A673 (cell line): Measurements from ENCODE around the gene CCL21. TPM values are rescaled to one million over a fixed set of nuclear protein-coding genes. Genes with fewer than 3 reads are reported as not detected.

Experiments
- BruUV-seq: library from RNA; stranded (reverse); fragments of 400-500 nt; replicated peaks from 2 replicates; lab custom pipeline; 2021; lab: Mats Ljungman, UMichigan
- CTCF ChIA-PET: fragments of 300-600 bp; sonication (Branson Sonifier 250); formaldehyde crosslinking; loops from one replicate; lab custom pipeline; 2022; ENCODE audit warnings: antibody characterized with exemption; lab: Charles Lee
- POLR2A ChIA-PET: fragments of 300-600 bp; sonication (Branson Sonifier 250); formaldehyde crosslinking; loops from one replicate; lab custom pipeline; 2022; ENCODE audit warnings: antibody characterized with exemption; ENCODE audit not compliant: low non-redundant PET; lab: Charles Lee
- DNase-seq: peaks from one replicate; pipeline ENCODE4 v3.0.0-alpha.2; 2015; ENCODE audit warnings: low spot score
- H3K27ac ChIP-seq: fragments of 200-600 bp; sonication (generic); 2 replicates; pipeline ENCODE4 v1.5.1; 2016; ENCODE audit warnings: mixed run types, low read depth, mild to moderate bottlenecking, mixed read lengths, antibody characterized with exemption, low read length; ENCODE audit not compliant: poor library complexity, severe bottlenecking
- H3K27me3 ChIP-seq: fragments of 200-600 bp; sonication (generic); replicated peaks from 2 replicates; pipeline ENCODE4 v1.6.1; 2017; ENCODE audit warnings: mixed run types, low read depth, mild to moderate bottlenecking, mixed read lengths, antibody characterized with exemption, low read length; ENCODE audit not compliant: insufficient read depth, poor library complexity
- H3K36me3 ChIP-seq: fragments of 200-600 bp; sonication (generic); 2 replicates; pipeline ENCODE4 v1.6.1; 2016; ENCODE audit warnings: mixed run types, mild to moderate bottlenecking, mixed read lengths, antibody characterized with exemption, low read length; ENCODE audit not compliant: insufficient read depth, poor library complexity, severe bottlenecking
- H3K4me1 ChIP-seq: fragments of 200-600 bp; sonication (generic); 2 replicates; pipeline ENCODE4 v1.6.1; 2017; ENCODE audit warnings: mixed run types, mild to moderate bottlenecking, mixed read lengths, antibody characterized with exemption, low read length; ENCODE audit not compliant: insufficient read depth, poor library complexity, severe bottlenecking
- H3K4me3 ChIP-seq: fragments of 200-600 bp; sonication (generic); 2 replicates; pipeline ENCODE4 v1.5.1; 2016; ENCODE audit warnings: low read depth, mixed run types, mild to moderate bottlenecking, mixed read lengths, low read length; ENCODE audit not compliant: poor library complexity, severe bottlenecking
- H3K9me3 ChIP-seq: fragments of 200-600 bp; sonication (generic); 2 replicates; pipeline ENCODE4 v1.6.1; 2016; ENCODE audit warnings: mixed run types, low read depth, mild to moderate bottlenecking, mixed read lengths, antibody characterized with exemption, low read length; ENCODE audit not compliant: poor library complexity, severe bottlenecking
- EZH2 ChIP-seq: fragments of 200-600 bp; sonication (generic); IDR thresholded peaks from 2 replicates; pipeline ENCODE4 v1.6.1; 2017; ENCODE audit warnings: borderline replicate concordance, low read depth, mild to moderate bottlenecking, mixed read lengths, antibody characterized with exemption, low read length; ENCODE audit not compliant: poor library complexity, severe bottlenecking
- intact Hi-C: fragments of 100-400 bp; cut with micrococcal nuclease; formaldehyde crosslinking; loops from one replicate; pipeline ENCODE4 v1.10.0; 2022; ENCODE audit not compliant: unreplicated experiment
- total RNA-seq: library from RNA; stranded (reverse); gene quantifications from 2 replicates; pipeline ENCODE4 v1.2.3, GENCODE V29; 2021
- TF ChIP-seq, protein P1 (sequence below): fragments of 300-800, 200-600 bp; sonication (generic); conservative IDR thresholded peaks from 2 replicates; pipeline ENCODE4 v1.5.1; 2017; ENCODE audit warnings: low read depth, mild to moderate bottlenecking, antibody characterized with exemption, low read length, moderate library complexity, mixed read lengths

The CCL21 gene
- total RNA-seq, 1 experiment from 2014 or later: not detected

DNA sequence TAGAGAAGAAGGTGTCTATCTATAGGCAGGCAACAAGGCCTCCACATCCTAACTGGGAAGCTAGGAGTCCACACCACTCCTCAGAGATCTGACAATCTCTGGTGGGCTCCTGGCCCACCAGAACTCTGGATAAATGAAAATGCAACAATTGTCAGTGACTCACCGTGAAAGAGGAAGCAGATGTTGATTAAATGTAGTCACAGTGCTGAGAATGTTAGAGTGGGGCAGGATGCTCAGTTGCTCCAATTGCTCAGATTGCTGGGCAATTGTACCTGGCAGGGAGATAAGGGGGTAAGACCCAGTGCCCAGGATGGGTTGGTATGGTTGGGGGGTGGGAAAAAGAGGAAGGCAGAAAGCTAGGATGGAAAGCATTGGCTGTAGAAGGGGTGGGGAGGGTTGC, 23.2 kb downstream of the CCL21 start:
- BruUV-seq: no TSS peak
- ChIA-PET CTCF (no interaction called here), POLR2A (no interaction called here)
- no peaks in the 10 kb centered on the region for H3K27me3 ChIP-seq
- intact Hi-C loops: no loop called here
- no peak for TF ChIP-seq EZH2
- TF ChIP-seq, protein P1, sequence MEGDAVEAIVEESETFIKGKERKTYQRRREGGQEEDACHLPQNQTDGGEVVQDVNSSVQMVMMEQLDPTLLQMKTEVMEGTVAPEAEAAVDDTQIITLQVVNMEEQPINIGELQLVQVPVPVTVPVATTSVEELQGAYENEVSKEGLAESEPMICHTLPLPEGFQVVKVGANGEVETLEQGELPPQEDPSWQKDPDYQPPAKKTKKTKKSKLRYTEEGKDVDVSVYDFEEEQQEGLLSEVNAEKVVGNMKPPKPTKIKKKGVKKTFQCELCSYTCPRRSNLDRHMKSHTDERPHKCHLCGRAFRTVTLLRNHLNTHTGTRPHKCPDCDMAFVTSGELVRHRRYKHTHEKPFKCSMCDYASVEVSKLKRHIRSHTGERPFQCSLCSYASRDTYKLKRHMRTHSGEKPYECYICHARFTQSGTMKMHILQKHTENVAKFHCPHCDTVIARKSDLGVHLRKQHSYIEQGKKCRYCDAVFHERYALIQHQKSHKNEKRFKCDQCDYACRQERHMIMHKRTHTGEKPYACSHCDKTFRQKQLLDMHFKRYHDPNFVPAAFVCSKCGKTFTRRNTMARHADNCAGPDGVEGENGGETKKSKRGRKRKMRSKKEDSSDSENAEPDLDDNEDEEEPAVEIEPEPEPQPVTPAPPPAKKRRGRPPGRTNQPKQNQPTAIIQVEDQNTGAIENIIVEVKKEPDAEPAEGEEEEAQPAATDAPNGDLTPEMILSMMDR: no peak
- no peak overlapping the region for H3K4me3 ChIP-seq
- no peak for DNase-seq
- H3K27ac ChIP-seq: no peak overlapping the region
- H3K9me3 ChIP-seq: no peaks in the 10 kb centered on the region
- no peaks in the 10 kb centered on the region for H3K36me3 ChIP-seq
- H3K4me1 ChIP-seq: no peaks in the 10 kb centered on the region

DNA sequence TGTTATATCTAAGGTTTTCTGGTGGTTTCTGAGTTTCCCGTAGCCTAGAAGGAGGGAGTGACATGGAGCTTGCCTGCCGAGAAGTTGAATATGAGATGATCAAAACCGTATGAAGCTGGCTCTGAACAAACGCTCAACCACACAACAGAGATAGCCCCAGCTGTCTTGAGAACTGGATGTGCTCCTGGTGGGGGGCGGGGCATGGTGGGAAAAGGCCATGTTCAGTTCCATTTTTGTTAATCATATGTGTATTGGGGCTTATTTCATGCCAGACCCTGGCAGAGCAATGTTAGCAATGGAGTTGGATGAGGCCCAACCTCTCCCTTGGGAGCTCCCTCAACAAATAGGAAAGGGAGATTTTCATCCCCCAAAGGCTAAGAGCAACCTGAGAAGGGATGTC, 23.7 kb downstream of the CCL21 start:
- Histone ChIP-seq H3K27me3 (no peaks in the 10 kb centered on the region), H3K9me3 (no peaks in the 10 kb centered on the region), H3K27ac (no peak overlapping the region), H3K4me3 (no peak overlapping the region), H3K4me1 (no peaks in the 10 kb centered on the region), H3K36me3 (no peaks in the 10 kb centered on the region)
- TF ChIP-seq EZH2: no peak
- TF ChIP-seq, protein P1: no peak
- ChIA-PET CTCF (interaction anchor here (0.6 kb wide), 1 partner anchor 14 kb away, joined by 4 read pairs; no protein-coding TSS in a partner anchor), POLR2A (no interaction called here)
- DNase-seq: no peak
- BruUV-seq: no TSS peak
- intact Hi-C loops: no loop called here

DNA sequence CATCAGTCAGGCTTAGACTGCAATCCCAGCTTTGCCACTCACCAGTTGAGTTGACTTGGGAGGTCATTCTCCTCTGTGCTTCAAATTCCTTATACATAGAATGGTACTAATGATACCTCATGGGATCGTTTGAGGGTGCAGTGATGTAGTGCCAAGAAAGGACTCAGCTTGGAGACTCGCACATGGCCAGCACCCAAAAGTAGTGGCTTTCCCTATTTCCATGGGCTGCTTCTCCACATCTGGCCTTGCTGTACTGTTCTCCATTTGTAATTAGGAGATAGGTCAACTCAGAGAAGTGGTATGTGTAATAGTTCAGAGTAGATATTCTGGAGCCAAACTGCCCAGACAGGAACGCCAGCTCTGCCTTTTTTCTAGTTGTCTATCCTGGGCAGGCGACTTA, 24.3 kb downstream of the CCL21 start:
- Histone ChIP-seq H3K27me3 (no peaks in the 10 kb centered on the region), H3K4me1 (no peaks in the 10 kb centered on the region), H3K36me3 (no peaks in the 10 kb centered on the region), H3K4me3 (no peak overlapping the region), H3K9me3 (no peaks in the 10 kb centered on the region), H3K27ac (no peak overlapping the region)
- no TSS peak for BruUV-seq
- ChIA-PET CTCF (interaction anchor here (0.6 kb wide), 1 partner anchor 15 kb away, joined by 4 read pairs; no protein-coding TSS in a partner anchor), POLR2A (interaction anchor here (0.5 kb wide), 1 partner anchor 1875 kb away, joined by 8 read pairs; no protein-coding TSS in a partner anchor)
- DNase-seq: no peak
- intact Hi-C loops: no loop called here
- TF ChIP-seq, protein P1: no peak
- TF ChIP-seq EZH2: no peak
